ENCODE measurements around the gene PSD4.

- no peak for TF ChIP-seq CTCF (IDR thresholded peaks at IDR 0.05; ENCODE audit: low read depth, low read length)
- TF ChIP-seq EZH2phosphoT487 (IDR thresholded peaks at IDR 0.05; ENCODE audit: low read depth), result no peak
Observed at GRCh38 chr2:113160248-113160647, 13.5 kb upstream of the PSD4 start.
